ENCODE results near the gene TGFBR3L. TPM values are rescaled to one million over a fixed set of nuclear protein-coding genes. Genes with fewer than 3 reads are reported as not detected.

TGFBR3L gene
- total and polyA plus RNA-seq, 2 donors (not counting 3 experiments of a cell fraction or from before 2014, with no cell fraction given), result 0.35 TPM; not detected in 1

DNA sequence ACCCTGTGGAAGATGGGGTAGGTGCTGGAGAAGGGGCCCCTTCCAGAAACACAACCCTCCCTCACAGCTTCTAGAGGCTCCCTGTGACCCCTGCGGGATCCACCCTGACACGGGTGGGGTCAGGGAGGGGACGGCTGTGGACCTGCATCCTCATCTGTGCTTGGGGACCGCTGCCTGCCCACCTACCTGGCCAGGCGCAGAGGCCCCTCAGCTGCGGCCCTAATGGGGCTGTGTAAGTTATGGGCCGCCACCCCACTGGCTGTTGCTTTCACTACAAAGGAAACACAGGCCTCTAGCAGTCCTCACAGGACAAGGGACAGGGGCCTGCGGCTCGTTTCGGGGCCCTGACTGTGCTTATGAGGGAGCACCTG, 18.3 kb downstream of the TGFBR3L start:
- Histone ChIP-seq H3K79me2 (ENCODE audit: control insufficient read depth, insufficient read depth, low read length) (no peaks in the 10 kb centered on the region), H3K9ac (replicated peaks; ENCODE audit: extremely low read depth, insufficient read depth, low read length) (no peak overlapping the region), H3K27me3 (ENCODE audit: control insufficient read depth in 2 of 2, insufficient read depth in 2 of 2, low read length in 2 of 2) (no peaks in the 10 kb centered on the region), H2AFZ (ENCODE audit: low read depth, low read length) (no peak overlapping the region), H3K36me3 (ENCODE audit: control insufficient read depth in 2 of 2, extremely low read depth in 1 of 2, insufficient read depth in 2 of 2, low read length in 2 of 2) (peaks cover 10 to 58% of the 10 kb centered on the region in 2 experiments), H3K27ac (ENCODE audit: insufficient read depth, low read depth, low read length) (no peak overlapping the region), H4K20me1 (replicated peaks; ENCODE audit: control insufficient read depth, extremely low read depth, insufficient read depth, low read length) (no peaks in the 10 kb centered on the region), H3K9me3 (replicated peaks; ENCODE audit: control insufficient read depth, insufficient read depth, low read length) (no peaks in the 10 kb centered on the region), H3K4me1 (ENCODE audit: control insufficient read depth, extremely low read depth, insufficient read depth, low read length) (peaks cover 14% of the 10 kb centered on the region), H3K4me2 (ENCODE audit: insufficient read depth, low read length) (no peak overlapping the region), H3K9me1 (replicated peaks; ENCODE audit: control insufficient read depth, extremely low read depth, insufficient read depth, low read length) (no peaks in the 10 kb centered on the region), H3K4me3 (replicated peaks in 1 of 3; ENCODE audit: insufficient read depth in 1 of 3, low read depth in 1 of 3, low read length in 3 of 3) (no peak overlapping the region)
- BruUV-seq (replicated peaks), result no TSS peak
- DNase-seq (ENCODE audit: low read depth, low spot score) (no peak), FAIRE-seq (no peak)
- TF ChIP-seq POLR2A (IDR thresholded peaks at IDR 0.05; ENCODE audit: low read depth, low read length) (no peak), EZH2 (IDR thresholded peaks at IDR 0.05; ENCODE audit: borderline replicate concordance, low read depth, low read length, severe bottlenecking) (no peak), POLR2AphosphoS5 (IDR thresholded peaks at IDR 0.05; ENCODE audit: insufficient read depth, low read depth, low read length) (no peak), MYC (IDR thresholded peaks at IDR 0.05; ENCODE audit: low read depth, low read length) (no peak)
- TF ChIP-seq, protein P1, sequence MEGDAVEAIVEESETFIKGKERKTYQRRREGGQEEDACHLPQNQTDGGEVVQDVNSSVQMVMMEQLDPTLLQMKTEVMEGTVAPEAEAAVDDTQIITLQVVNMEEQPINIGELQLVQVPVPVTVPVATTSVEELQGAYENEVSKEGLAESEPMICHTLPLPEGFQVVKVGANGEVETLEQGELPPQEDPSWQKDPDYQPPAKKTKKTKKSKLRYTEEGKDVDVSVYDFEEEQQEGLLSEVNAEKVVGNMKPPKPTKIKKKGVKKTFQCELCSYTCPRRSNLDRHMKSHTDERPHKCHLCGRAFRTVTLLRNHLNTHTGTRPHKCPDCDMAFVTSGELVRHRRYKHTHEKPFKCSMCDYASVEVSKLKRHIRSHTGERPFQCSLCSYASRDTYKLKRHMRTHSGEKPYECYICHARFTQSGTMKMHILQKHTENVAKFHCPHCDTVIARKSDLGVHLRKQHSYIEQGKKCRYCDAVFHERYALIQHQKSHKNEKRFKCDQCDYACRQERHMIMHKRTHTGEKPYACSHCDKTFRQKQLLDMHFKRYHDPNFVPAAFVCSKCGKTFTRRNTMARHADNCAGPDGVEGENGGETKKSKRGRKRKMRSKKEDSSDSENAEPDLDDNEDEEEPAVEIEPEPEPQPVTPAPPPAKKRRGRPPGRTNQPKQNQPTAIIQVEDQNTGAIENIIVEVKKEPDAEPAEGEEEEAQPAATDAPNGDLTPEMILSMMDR (IDR thresholded peaks at IDR 0.05; ENCODE audit: extremely low read depth in 1 of 2, insufficient read depth in 1 of 2, low read depth in 1 of 2, low read length in 2 of 2), result no peak
- intact Hi-C loops (cut with micrococcal nuclease) (no loop called here), dilution Hi-C loops (cut with MboI; ENCODE audit: extremely low pct_ligation_motif_present, low sequenced_read_pairs) (no loop called here)
- ChIA-PET POLR2A (no interaction called here), CTCF (no interaction called here)

DNA sequence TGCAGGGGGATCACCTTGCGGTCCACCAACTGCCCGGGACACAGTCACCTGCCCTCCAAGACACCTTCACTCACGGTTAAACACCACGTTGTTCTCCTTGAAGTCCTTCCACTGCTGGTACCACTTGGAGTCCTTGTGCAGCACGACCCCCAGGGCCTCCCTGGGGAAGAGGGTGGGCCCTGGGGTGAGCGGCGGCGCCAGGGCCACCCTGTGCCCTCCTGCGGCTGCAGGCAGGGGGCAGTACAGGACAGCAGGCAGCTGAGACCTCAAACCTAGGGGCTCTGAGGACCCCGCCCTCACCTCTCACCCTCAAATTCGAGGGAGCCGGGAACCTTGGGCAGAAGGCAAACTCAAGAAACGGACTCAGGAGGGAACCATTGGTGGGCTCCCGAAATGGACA, 18.8 kb downstream of the TGFBR3L start:
- ChIA-PET CTCF (no interaction called here), POLR2A (no interaction called here)
- dilution Hi-C loops (cut with MboI; ENCODE audit: extremely low pct_ligation_motif_present, low sequenced_read_pairs), result no loop called here
- FAIRE-seq (no peak), DNase-seq (ENCODE audit: low read depth, low spot score) (no peak)
- H3K36me3 ChIP-seq (ENCODE audit: control insufficient read depth in 2 of 2, extremely low read depth in 1 of 2, insufficient read depth in 2 of 2, low read length in 2 of 2), result peaks cover 10 to 58% of the 10 kb centered on the region in 2 experiments
- no peaks in the 10 kb centered on the region for H3K9me1 ChIP-seq (replicated peaks; ENCODE audit: control insufficient read depth, extremely low read depth, insufficient read depth, low read length)
- H3K27ac ChIP-seq (ENCODE audit: insufficient read depth, low read depth, low read length), result no peak overlapping the region
- H3K4me2 ChIP-seq (ENCODE audit: insufficient read depth, low read length), result no peak overlapping the region
- H3K4me1 ChIP-seq (ENCODE audit: control insufficient read depth, extremely low read depth, insufficient read depth, low read length), result peaks cover 10% of the 10 kb centered on the region
- no peaks in the 10 kb centered on the region for H3K9me3 ChIP-seq (replicated peaks; ENCODE audit: control insufficient read depth, insufficient read depth, low read length)
- no peaks in the 10 kb centered on the region for H4K20me1 ChIP-seq (replicated peaks; ENCODE audit: control insufficient read depth, extremely low read depth, insufficient read depth, low read length)
- no peaks in the 10 kb centered on the region for H3K79me2 ChIP-seq (ENCODE audit: control insufficient read depth, insufficient read depth, low read length)
- BruUV-seq (replicated peaks), result no TSS peak
- TF ChIP-seq, protein P1 (IDR thresholded peaks at IDR 0.05; ENCODE audit: extremely low read depth in 1 of 2, insufficient read depth in 1 of 2, low read depth in 1 of 2, low read length in 2 of 2), result peak; percentile 26 to 35
- TF ChIP-seq POLR2AphosphoS5 (IDR thresholded peaks at IDR 0.05; ENCODE audit: insufficient read depth, low read depth, low read length) (no peak), EZH2 (IDR thresholded peaks at IDR 0.05; ENCODE audit: borderline replicate concordance, low read depth, low read length, severe bottlenecking) (no peak), GATA2 (IDR thresholded peaks at IDR 0.05; ENCODE audit: insufficient read depth, insufficient read length, low read depth, low read length) (no peak), MYC (IDR thresholded peaks at IDR 0.05; ENCODE audit: low read depth, low read length) (no peak)
- TF ChIP-seq, protein P2, sequence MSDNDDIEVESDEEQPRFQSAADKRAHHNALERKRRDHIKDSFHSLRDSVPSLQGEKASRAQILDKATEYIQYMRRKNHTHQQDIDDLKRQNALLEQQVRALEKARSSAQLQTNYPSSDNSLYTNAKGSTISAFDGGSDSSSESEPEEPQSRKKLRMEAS (IDR thresholded peaks at IDR 0.05; ENCODE audit: insufficient read depth, insufficient read length), result no peak
- intact Hi-C loops (cut with micrococcal nuclease), result no loop called here
- no peak overlapping the region for H2AFZ ChIP-seq (ENCODE audit: low read depth, low read length)
- no peaks in the 10 kb centered on the region for H3K27me3 ChIP-seq (ENCODE audit: control insufficient read depth in 2 of 2, insufficient read depth in 2 of 2, low read length in 2 of 2)
- H3K9ac ChIP-seq (replicated peaks; ENCODE audit: extremely low read depth, insufficient read depth, low read length), result no peak overlapping the region
- H3K4me3 ChIP-seq (replicated peaks in 1 of 3; ENCODE audit: insufficient read depth in 1 of 3, low read depth in 1 of 3, low read length in 3 of 3), result no peak overlapping the region
